Measurements from ENCODE around the gene USP6NL.
"Not testable (repeated sequence)": the region's sequence is repeated elsewhere in the genome, so short reads cannot be mapped to it uniquely, and the experiment has no call there.

The USP6NL gene

DNA sequence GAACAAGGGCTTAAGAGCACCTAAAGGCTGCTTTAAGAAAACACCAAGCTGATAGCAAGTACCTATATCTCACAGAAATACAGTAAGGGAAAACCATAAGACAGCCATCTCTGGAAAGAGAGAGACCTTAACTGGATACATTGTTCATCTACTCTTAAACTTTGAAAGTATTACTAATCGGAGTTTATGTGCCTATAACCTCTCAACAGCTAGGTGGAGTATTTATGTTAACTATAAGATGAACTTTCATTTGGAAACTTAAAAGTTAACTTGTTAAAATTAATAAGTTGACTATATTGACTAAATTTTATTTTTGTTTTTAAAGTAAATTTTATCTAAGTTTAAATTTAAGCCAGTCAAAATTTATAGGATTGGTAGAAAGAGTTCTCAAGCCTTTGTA lies 90.6 kb downstream of the USP6NL start:
- DNase-seq (ENCODE audit: low read depth in 1 of 2, low spot score in 1 of 2): no peak

DNA sequence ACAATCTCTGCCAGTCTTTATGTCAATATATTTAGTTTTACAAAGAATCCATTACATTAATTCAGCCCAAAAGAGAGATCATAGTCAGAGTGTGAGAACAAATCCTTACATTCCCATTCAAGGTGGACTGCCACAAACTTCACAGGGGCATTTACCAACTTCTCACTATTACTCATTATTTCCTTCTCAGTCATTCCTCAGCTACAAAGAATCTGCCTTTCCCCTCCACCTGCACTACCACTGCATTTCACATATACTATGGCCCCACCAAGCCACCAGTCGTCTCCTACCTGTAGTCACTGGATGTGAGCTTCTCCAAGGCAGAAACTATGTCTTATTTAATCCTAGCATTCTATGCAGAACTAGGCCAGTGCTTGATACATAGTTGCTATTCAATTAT lies 94.3 kb downstream of the USP6NL start:
- DNase-seq (ENCODE audit: low read depth in 1 of 2, low spot score in 1 of 2): no peak

DNA sequence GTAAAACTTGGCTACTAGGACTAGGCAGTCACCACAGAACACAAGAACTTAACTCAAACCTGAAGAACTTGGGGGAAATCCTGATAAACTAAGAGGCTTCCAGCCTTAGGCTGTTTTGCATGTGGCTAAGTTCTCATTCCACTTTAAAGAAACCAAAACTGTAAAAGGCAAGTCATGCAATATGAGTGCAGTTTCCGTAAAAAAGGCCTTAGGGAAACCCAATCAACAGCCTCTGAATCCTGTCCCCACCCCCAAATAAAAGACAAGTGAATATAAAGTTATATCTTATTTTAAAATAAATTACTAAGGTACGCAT lies 95.1 kb downstream of the USP6NL start:
- no peak for DNase-seq (ENCODE audit: low read depth in 1 of 2, low spot score in 1 of 2)

DNA sequence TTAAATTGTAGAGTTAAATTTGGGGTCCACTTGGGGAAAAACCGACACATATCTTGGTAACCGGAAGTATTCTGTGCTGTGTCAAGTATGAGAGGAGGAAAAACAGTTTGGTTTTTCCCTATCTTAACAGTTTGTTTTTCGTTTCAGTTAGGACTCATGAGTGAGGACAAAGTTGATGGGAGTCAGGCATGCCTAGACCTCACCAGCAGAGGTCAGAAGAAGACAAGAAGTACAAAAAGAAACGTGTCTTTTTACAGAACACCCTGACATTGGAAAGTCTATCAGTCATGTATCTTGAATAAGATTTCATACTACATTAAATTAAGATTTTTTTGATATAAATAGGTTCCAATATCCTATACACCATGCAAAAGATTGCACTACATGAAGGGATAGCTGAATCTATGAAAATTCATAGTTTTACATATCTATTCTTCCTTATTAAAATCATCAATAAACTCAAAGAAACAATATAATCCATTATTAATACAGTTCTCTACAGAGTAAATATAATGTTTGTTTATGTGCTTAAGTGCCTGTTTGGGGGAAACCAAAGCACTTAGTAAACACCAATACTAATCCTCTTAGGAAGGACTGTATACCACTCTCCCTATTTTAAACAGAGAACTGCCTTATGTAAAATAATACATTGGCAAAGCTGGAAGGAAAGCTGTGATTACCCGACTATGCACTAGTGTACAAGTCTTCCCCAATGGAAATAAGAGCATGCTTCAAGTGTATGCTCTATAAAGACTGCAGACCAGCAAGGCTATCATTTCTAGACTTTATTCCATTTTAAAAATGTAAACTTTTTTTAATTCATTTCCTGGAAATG lies 95.6 kb downstream of the USP6NL start:
- peak in 1 of 2 donors; percentile 9 for DNase-seq (ENCODE audit: low read depth in 1 of 2, low spot score in 1 of 2)

DNA sequence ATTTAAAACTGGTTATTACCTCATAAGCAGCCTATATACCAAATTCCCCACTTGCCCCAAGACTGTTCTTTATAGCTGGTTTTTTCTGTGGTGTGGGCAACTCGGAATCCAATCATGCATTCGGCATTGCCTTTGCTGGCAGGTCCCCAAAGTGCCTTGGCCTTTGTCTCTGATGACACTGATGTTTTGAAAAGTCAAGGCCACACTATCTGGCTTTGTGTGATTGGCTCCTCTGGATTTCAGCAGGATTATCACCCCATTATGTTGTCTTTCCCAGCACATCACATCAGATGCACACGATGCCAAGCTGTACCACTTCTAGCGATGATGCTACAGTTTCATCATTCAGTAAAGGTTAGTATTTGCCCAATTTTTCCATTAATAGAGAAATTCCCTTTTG lies 97.7 kb downstream of the USP6NL start:
- DNase-seq (ENCODE audit: low read depth in 1 of 2, low spot score in 1 of 2): no peak

DNA sequence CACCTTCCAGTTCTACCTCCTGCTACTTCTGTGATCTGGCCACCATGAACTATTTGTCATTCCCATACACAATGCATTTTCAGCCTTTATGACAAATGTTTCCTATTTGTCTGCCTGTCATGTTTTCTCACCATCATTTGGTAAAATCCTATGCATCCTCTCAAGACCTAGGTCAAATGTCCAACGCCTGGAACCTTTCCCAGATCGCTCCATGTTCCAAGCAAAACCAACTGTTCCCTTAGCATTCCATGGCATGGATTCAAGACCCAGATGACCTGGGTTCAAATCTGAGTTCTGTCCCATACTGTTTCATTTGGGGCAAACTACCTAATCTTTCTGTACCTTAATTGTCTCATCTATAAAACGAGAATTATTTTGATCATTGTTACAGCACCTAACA lies 98.9 kb downstream of the USP6NL start:
- no peak for DNase-seq (ENCODE audit: low read depth in 1 of 2, low spot score in 1 of 2)

DNA sequence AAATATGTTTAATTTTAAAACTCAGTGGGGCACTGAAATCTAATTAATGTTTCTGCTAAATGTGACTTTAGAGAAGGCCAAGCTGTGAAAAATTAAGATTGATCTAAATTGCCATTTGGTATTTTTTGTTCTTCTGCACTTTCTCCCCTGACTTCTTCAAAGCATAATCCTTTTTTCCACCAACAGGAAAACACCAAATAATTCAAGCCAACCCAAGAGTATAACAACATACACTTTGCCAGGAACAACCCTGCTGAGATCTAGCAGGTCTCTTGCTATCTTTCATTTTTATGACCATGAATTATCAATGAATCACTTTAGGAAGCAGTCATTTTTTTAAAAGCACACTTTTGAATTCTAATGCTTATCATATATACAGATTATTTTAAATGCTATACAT lies 100.1 kb downstream of the USP6NL start:
- DNase-seq (ENCODE audit: low read depth in 1 of 2, low spot score in 1 of 2): no peak

DNA sequence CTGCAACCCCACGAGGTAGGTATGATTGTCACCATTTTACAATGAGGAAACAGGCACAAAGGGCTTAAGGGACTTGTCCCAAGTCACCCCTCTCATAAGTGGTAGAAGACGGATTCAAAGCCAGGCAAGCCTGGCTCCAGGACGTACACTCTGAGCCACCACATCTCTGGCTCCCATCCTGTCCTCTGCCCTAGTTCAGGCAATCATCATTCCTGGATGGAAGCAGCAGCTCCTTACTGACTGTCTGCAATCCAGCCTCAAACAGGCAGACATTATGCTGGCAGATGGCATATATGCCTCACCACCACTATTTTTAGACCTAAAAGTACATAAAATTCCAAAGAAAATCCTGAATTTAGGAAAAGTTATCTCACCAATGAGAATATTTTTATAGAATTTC lies 100.7 kb downstream of the USP6NL start:
- DNase-seq (ENCODE audit: low read depth in 1 of 2, low spot score in 1 of 2): no peak

DNA sequence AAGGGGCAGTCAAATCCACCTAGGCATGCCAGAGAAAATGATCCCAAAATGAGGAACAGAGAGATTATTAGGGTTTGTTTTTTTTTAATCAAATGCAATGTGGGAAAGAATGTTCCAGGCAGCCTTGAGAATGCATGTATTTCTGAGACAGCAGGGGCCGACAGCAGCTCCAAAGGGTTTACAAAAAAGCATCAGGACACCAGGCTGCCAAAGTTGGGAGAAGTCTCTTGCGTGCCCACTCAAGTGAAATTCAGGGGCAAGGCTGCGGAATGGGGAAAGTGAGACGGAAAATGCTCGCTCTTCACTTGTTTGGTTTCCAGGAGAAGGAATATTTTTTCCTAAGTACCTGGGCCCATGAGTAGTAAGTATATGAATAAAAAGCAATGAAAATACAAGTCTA lies 101.2 kb downstream of the USP6NL start:
- no peak for DNase-seq (ENCODE audit: low read depth in 1 of 2, low spot score in 1 of 2)

DNA sequence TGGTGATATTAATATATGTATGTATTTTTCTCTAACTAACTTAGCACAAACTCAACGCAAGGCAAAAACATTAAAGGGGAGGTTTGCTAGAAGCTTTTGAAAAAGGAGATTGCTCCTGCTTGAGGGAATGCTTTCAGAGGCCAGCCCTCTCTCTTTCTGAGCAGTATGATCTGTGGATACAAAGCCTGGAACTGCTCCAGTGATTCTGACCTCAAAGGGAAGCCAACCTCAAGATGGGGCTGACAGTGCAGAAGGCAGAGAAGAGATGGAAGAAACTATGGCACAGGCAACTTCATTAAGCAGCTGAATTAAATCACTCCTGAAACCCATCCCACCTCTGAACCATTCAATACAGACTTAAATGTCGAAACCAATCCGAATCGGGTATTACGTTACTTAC lies 102.4 kb downstream of the USP6NL start:
- no peak for DNase-seq (ENCODE audit: low read depth in 1 of 2, low spot score in 1 of 2)

DNA sequence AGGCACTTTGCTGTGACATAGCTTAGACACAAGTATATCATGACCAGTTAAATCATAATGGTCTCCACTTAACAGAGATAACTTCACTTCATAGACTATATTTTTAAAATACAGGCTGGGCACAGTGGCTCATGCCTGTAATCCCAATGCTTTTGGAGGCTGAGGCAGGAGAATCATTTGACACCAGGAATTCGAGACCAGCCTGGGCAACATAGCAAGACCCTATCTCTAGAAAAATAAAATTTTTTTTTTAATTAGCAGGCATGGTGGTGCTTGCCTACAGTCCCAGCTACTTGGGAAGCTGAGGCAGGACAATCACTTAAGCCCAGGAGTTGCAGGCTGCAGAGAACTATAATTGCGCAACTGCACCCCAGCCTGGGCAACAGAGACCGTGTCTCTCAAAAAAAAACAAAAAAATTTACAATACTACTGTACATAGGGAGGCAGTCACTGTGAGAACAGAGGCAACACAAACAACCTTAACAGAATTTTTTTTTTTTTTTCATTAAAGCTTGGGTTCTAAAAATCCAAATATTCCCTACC lies 105.1 kb downstream of the USP6NL start:
- DNase-seq (ENCODE audit: low read depth in 1 of 2, low spot score in 1 of 2): no peak

DNA sequence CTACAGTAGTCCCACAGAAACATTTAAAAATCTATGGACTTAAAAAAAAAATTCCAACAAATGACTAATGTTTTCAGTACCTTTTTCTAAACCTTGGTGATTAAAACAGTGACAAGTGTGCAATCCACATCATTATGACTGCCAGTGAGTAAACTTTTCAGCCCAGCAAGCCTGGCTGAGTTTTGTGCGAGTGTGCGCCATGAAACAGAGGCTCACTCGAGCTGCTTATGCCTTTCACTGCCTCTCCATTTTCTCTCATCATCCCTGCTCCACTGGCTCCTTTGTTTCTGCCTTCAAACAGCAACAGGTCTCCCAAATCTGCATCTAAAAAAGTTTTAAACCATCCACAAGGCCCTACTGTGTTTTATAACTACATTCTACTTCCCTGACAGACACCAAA lies 105.8 kb downstream of the USP6NL start:
- no peak for DNase-seq (ENCODE audit: low read depth in 1 of 2, low spot score in 1 of 2)

DNA sequence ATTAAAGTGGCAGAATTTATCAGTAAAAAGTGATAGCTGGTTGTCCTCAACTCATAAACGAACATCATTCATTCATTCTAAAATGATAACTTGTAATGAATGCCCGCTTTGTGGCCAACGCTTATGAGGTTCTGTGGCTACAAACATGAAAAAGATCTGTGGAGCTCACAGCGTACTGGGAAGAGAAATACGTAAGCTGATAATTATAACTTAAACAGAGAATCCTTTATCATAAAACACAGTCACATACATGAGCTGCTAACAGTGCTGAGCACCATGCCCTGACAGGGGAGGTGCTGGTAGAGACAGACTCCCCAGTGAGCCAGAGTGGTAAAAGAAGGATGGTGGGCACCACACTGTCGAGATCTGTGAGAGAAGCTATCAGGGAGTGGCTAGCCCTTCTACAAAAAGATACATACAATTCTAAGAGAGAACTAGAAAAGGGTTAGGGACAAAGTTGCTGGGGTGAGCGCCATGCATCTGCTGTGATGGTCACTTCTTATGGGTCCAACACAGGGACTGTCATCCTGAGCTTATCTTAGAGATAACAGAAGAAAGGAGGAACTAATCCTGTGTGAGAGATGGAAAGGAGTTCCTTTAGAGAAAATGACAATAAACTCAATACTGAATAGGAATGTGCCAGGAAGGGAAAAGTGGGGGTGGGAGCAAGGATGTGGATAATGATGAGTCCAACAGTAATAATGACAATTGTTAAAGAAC lies 106.7 kb downstream of the USP6NL start:
- no peak for DNase-seq (ENCODE audit: low read depth in 1 of 2, low spot score in 1 of 2)

DNA sequence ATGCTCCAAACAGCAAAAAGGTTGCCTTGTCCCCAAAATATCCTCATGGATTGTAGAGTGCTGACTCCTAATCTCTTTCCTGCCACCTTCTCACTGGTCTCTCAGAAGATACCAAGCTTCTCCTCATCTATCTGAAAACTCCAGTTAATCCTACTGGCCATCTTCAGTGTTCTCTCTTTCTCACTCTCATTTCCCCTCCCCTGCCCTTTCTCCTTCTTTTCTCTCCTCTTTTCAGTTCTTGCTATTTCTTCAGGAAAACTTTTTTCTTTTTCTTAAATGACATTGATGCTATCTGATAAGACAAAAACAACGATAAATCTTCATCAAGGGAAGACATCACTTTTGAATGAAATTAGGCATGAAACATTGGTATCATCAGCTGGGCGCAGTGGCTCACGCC lies 109.8 kb downstream of the USP6NL start:
- no peak for DNase-seq (ENCODE audit: low read depth in 1 of 2, low spot score in 1 of 2)

DNA sequence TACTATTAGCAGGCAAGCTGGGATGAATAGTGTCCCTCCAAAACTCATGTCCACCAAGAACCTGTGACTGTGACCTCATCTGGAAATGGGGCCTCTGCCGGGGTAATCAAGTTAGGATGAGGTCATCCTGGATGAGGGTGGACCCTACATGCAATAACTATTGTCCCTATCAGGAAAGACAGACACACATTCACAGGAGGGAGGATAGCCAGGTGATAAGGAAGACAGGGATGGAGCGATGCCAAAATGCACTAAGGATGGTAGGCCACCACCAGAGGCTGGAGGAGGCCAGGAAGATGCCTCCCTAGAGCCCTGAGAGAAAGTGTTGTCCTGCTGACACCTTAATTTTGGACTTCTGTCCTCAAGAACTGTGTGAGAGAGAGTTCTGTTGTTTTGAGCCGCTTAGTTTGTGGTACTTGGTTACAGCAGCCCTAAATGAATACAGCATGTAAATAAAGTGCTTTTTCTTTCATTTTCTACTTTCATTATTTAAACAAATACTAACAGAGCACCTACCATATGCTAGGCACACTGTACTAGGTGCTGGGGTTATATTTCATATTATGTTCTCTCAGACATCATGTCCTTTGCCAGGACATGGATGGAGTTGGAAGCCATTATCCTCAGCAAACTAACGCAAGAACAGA lies 111.9 kb downstream of the USP6NL start:
- DNase-seq (ENCODE audit: low read depth in 1 of 2, low spot score in 1 of 2): no peak

DNA sequence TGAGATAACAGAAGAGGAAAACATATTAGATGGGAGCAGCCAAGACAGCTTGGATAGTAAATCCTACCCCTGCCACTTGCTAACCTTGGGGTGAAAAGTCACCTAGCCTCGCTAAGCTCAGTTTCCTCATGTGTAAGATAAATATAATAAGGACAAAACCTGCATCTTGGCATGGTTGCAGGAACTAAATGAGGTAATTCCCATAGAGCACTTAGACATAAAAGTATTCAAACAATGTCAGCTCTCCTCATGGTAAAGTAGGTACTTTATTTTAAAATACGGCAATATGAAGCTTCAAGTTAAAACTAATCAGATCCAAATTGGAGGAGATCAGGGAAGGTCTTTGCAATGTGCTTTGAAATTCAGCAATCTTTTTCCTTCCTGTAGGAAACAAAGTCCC lies 113.1 kb downstream of the USP6NL start:
- DNase-seq (ENCODE audit: low read depth in 1 of 2, low spot score in 1 of 2): no peak

DNA sequence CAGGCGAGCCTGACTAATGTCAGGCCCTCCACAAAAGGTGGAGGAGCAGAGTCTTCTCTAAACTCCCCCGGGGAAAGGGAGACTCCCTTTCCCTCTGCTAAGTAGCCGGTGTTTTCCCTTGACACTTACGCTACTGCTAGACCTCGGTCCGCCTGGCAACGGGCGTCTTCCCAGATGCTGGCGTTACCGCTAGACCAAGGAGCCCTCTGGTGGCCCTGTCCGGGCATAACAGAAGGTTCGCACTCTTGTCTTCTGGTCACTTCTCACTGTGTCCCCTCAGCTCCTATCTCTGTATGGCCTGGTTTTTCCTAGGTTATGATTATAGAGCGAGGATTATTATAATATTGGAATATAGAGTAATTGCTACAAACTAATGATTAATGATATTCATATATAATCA lies 116.5 kb downstream of the USP6NL start:
- not testable (repeated sequence) for DNase-seq (ENCODE audit: low read depth in 1 of 2, low spot score in 1 of 2)

DNA sequence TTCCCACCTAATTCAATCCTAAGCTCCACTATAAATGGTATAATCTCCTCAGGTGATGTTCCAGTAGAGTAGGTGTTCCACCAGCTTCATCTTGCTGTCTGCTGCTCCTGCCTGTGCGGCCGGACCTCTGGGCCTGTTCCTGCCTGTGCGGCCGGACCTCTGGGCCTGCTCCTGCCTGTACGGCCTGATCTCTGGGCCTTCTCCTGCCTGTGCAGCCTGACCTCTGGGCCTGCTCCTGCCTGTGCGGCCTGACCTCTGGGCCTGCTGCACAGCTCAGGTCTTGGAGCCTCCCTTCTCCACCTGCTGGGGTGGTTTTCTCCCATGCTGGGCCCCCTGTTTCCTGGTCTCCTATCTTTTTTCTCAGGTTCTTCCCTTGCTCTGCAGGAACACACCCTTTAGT lies 117.8 kb downstream of the USP6NL start:
- DNase-seq (ENCODE audit: low read depth in 1 of 2, low spot score in 1 of 2): no peak

DNA sequence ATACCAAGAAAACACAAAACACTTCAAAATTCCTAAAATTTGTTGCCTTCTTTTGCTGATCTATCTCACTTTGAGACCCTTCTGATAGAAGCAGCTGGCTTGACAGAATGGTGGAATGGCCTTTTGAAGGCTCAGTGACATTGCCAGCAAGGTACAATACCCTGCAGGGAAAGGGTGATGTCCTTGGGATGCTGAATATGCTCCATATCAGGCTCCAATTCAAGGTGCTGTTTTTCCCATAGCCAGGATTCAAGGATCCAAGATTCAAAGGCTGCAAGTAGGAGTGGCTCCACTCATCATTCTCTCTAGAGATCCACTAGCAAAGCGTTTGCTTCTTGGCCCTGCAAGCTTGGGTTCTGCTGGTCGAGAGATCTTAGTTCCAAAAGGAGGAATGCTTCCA lies 120.4 kb downstream of the USP6NL start:
- no peak for DNase-seq (ENCODE audit: low read depth in 1 of 2, low spot score in 1 of 2)

DNA sequence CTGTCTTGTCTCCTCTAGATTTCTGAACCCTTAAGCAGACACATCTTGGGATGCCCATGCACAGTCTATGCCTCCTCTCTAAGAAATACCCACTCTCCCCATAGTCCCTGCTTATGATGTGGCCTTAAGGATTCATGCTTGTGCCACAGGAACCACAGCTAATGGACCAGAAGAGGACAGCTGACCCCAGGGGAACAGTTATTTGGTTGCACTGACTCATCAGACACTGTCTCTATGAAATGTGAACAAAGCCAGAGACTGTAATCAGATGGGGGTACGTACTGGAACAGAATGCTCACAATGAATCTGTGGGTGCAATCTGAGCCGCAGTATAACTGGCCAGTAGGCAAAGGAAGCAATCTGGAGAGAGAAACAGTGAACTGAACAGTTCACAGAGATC lies 121.9 kb downstream of the USP6NL start:
- no peak for DNase-seq (ENCODE audit: low read depth in 1 of 2, low spot score in 1 of 2)

DNA sequence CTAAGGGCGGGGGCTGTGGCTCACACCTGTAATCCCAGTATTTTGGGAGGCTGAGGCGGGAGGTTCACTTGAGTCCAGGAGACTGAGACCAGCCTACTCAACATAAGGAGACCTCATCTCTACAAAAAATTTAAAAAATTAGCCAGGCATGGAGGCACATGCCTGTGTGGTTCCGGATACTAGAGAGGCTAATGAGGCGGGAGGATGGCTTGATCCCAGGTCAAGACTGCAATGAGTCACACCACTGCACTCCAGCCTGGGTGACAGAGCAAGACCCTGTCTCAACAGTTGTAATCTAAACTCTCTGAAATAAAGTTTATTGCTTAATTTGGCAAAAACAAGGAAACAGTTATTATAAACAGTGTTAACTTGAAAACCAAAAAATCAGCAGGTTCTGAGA lies 123.3 kb downstream of the USP6NL start:
- DNase-seq (ENCODE audit: low read depth in 1 of 2, low spot score in 1 of 2): no peak

All from activated T-helper 1 cell treated with anti-CD3 and anti-CD28 coated beads, Interleukin-2, amount 50 U/mL, for 16 hours (primary cell).